GM21515 (cell line): ENCODE results near the gene IL1R2.

ENCODE experiments used
- ATAC-seq: cut with Tn5 transposase; IDR thresholded peaks from one replicate; pipeline ENCODE4 v1.9.1; 2021; ENCODE audit not compliant: unreplicated experiment

Gene IL1R2

DNA sequence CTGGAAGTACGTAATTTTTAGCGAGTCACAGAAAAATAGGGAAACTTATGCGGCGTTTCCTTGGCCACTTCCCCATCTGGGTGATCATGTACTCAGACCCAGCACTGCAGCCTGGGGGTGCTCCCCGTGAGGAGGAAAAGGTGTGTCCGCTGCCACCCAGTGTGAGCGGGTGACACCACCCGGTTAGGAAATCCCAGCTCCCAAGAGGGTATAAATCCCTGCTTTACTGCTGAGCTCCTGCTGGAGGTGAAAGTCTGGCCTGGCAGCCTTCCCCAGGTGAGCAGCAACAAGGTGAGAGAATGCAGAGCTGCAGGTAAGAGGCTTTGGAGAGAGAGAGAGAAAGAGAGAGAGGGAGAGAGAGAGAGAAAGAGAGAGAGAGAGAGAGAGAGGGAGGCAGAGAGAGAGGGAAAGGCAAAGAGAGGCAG is at the start of gene IL1R2:
Gene IL1R2 (plus strand): TSS at position 240 of the 425 bp plus-strand sequence. CDS start 16,616 bp downstream, outside the sequence.
- ATAC-seq = no peak

- ATAC-seq = no peak
These were observed 48.9 kb upstream of the IL1R2 start for GRCh38 chr2:101942851-101943250.

GRCh38 chr2:101946372-101947039 is 45.3 kb upstream of the IL1R2 start:
- ATAC-seq = no peak

DNA sequence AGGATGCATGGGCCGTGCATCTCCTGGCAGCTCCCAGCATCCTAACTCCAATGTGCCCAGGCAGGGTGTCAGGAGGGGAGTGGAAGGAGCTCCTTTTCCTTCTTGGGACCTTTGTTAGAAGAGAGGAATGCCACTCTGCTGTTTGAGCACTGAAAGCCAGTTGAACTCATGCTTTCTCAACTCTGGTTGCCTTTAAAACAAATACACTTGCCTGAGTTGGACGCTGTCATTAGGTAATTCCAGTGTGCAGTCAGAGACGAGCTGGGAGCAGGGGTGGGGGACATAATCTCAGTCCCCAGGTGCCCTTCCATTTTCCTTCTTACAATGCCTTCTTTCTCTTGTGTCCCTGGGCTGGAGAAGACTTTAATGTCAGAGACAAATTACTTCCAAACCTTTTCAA is 44.4 kb upstream of the IL1R2 start:
- no peak for ATAC-seq

GRCh38 chr2:101948625-101949155 is 43.1 kb upstream of the IL1R2 start:
- no peak for ATAC-seq

- no peak for ATAC-seq
These were observed 42.5 kb upstream of the IL1R2 start for GRCh38 chr2:101949304-101949703.

- no peak for ATAC-seq
These were observed 40.5 kb upstream of the IL1R2 start for GRCh38 chr2:101951296-101951695.

DNA sequence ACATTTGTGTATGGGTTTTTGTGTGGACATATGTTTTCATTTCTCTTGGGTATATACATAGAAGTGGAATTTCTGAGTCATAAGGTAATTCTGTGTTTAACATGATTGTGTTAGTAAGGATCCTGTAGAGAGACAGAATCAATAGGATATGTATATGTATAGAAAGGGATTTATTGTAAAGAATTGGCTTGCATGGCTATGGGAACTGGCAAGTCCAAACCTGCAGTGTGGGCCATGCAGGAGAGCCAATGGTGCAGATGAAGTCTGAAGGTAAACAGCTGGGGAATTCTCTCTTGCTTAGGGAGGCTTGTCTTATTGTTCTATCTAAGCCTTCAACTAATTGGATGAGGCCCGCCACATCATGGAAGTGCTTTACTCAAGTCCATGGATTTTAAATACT is 39.2 kb upstream of the IL1R2 start:
- ATAC-seq = no peak

- ATAC-seq = no peak
These were observed 35.0 kb upstream of the IL1R2 start for GRCh38 chr2:101956465-101957438.

DNA sequence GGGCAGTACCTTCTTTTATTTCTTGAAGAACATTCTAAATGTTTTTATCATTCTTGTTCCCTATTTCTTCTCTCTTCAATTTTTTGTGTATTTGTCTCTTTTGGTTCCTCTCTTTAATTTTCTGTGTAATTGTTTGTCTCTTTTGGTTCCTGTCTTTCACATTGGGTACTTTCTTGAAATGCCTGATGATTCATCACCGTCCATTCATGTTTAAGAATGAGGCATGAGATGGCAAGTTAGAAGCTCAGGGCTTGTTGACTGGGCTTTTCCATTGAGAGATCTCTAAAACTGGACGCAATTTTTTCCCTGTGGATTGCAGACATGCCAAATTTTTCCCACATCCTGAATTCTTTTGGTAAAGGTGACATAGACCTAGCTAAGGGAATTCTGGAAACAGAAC is 33.7 kb upstream of the IL1R2 start:
- ATAC-seq = no peak

DNA sequence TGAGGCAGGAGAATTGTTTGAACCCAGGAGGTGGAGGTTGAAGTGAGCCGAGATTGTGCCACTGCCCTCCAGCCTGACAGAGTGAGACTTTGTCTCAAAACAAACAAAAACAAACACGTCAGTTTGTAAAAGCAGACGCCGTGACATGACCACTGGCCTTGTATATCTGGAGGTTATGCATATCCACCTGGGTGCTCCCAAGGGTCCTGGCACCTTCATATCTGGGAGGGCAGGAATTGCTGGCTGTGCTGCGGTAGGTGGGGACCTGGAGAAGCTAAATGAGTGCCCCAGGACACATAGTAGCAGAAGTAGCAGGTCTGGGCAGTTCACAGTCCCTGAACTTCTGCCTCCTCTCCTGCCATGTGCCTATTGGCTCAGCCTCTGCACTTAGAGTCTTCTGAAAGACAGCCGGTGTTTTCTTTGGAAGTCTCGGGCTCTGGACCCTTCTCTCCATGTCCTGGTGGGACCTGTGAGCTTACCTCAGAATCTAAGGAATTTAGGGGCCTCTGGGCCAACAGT is 30.9 kb upstream of the IL1R2 start:
- ATAC-seq = no peak

DNA sequence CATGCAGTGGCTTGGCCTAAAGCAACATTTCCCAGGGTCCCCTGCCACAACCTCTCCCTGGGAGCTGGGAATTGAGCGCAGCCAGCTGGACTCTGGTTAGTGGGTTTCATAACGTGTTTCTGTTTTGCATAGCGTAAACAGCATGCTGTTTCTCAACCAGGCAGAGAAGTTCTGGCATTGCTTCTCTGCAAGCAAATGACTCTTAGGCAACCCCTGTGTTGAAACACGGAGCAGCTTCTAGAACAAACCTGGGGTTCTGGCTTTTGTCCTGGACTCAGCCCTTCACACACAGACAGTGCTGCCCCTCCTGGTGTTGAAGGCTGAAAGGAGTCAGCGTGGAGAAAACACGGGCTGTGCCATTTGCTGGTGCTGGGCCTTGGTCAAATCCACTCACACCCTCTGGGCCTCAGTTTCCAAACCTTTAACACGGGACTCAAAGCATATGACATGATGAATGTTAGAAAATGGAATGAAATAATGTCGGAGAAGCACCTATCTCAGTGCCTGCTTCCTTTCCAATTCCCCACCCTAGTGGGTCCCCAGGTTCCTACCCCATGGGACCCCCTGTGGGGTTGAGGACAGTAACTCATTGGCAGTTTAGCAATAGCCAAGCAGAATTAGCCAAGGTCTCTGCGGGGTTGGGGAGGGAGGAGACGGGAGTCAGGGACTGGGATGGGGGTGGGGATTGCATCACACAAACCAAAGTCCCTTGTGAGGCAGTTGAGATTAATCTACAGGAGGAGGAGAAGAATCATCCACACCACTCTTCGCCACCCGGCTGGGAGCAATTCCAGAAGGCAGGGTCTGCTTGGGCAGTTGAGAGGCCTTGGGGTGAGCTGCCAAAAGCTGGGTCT is 30.2 kb upstream of the IL1R2 start:
- no peak for ATAC-seq

DNA sequence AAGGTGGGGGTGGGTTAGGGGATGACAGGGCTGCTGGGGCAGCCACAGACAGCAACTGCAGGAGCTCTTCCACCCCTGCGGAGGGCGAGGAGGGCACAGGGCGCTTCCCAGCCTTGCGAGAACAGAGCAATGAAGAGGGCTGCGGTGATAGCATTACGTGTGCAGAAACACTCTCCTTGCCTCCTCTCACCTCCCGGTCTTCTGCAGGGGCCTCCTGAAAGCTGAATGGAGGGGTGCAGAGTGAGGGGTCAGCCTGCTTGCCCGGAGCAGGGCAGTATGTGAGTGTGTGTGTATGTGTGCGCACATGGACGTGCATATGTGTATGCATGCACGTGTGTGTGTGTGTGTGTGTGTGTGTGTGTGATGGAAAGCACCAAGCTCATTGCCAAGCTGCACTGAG is 29.5 kb upstream of the IL1R2 start:
- no peak for ATAC-seq

DNA sequence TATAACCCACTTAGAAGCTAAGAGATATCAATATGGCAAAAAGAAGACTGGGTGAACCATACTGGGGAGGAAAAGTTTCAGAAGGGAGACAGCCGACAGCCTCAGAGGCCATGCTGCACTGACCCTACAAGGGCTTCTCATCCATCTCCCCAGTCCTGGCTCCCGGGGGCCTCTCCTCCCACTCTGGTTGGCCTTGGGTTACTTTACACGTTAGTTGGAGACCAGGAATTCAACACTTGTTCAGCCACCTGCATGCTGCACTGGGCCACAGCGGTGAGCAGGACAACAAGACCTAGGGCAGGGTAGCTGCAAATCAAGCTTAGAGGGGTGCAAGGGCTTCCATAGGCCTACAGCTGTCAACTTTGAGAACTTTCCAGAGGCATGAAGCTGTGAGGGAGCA is 28.6 kb upstream of the IL1R2 start:
- no peak for ATAC-seq

- ATAC-seq = no peak
These were observed 23.8 kb upstream of the IL1R2 start for GRCh38 chr2:101967826-101968513.

GRCh38 chr2:101969723-101970122 is 22.0 kb upstream of the IL1R2 start:
- ATAC-seq = no peak

DNA sequence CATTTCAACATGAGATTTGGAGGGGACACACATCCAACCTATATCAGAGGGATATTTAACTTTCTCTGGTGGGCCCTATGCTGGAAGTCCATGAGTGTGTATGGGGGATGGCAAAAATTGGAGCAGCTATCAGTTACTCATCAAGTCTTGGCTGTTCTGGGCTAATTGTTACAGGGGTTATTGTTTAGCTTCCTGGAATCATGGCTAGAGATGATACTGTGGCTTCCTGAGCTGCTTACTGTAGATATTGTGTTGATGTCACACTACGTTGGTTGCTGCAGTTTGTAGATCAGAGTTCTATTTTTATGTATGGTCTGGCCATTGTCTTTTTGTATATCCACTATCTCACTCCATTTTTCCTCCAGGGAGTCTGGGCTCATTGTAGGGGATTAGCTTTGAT is 20.9 kb upstream of the IL1R2 start:
- no peak for ATAC-seq

- ATAC-seq = no peak
These were observed 19.9 kb upstream of the IL1R2 start for GRCh38 chr2:101971836-101972235.

DNA sequence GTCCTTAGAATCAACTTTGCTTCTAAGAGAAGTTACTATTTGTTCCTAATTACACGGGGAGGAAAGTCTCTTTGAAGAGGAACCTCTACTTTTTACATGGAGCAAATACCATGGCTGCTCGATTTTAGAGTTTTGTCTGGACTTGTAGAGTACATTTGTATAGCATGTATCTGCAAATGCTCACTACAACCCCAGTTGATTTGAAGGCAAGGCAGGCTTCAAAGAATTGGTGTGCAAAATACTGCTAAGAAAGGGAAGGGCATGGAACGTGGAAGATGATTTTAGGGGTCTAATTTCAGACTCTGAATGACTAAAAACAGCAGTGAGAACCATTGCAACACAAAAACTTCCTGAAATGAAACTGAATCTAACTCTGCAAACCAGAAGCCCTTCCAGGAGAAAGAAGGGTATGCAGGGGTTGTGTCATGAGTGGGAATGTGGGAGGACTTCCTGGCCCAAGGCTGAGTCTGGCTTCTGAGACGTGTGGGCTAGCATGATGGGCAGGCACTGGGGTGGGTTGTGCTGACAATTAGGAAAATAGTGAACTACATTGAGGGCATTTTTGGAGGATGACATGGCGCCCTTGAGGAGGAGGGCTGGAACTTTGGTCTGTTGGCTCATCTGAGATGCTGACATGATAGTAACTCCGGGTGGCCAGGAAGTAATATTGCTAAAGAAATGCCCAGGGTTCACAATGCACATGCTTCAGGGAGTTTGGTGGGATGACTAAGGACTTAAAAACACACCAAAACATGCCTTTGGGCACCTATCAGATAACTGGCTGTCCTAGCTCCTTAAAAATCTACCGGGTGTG is 18.9 kb upstream of the IL1R2 start:
- no peak for ATAC-seq
